GM19452 (cell line): ENCODE data around the gene ANKFN1.
"Not testable (repeated sequence)": the region's sequence is repeated elsewhere in the genome, so short reads cannot be mapped to it uniquely, and the experiment has no call there.

Source experiments
- ATAC-seq: cut with Tn5 transposase; IDR thresholded peaks from one replicate; pipeline ENCODE4 v1.9.1; 2021; ENCODE audit not compliant: unreplicated experiment

Gene ANKFN1

GRCh38 chr17:56319531-56319930, 166.3 kb downstream of the ANKFN1 start:
- ATAC-seq: peak; percentile 51

GRCh38 chr17:56320443-56320842, 167.2 kb downstream of the ANKFN1 start:
- ATAC-seq: no peak

GRCh38 chr17:56322991-56323390, 169.7 kb downstream of the ANKFN1 start:
- ATAC-seq: no peak

- ATAC-seq: no peak
Measured at GRCh38 chr17:56324676-56325075, 171.4 kb downstream of the ANKFN1 start.

GRCh38 chr17:56325313-56326000, 172.2 kb downstream of the ANKFN1 start:
- no peak for ATAC-seq

GRCh38 chr17:56326001-56326359, 172.7 kb downstream of the ANKFN1 start:
- no peak for ATAC-seq

GRCh38 chr17:56347639-56348038, 194.4 kb downstream of the ANKFN1 start:
- ATAC-seq: no peak

- ATAC-seq: no peak
Measured at GRCh38 chr17:56350592-56350991, 197.3 kb downstream of the ANKFN1 start.

- ATAC-seq: no peak
Measured at GRCh38 chr17:56351675-56352074, 198.4 kb downstream of the ANKFN1 start.

- ATAC-seq: no peak
Measured at GRCh38 chr17:56358651-56359050, 205.4 kb downstream of the ANKFN1 start.

- no peak for ATAC-seq
Measured at GRCh38 chr17:56359518-56359917, 206.2 kb downstream of the ANKFN1 start.

GRCh38 chr17:56367366-56367765, 214.1 kb downstream of the ANKFN1 start:
- no peak for ATAC-seq

GRCh38 chr17:56373981-56374833, 220.9 kb downstream of the ANKFN1 start:
- no peak for ATAC-seq

GRCh38 chr17:56389356-56389755, 236.1 kb downstream of the ANKFN1 start:
- ATAC-seq: no peak

GRCh38 chr17:56392321-56392720, 239.0 kb downstream of the ANKFN1 start:
- no peak for ATAC-seq

- no peak for ATAC-seq
Measured at GRCh38 chr17:56393156-56393555, 239.9 kb downstream of the ANKFN1 start.

- no peak for ATAC-seq
Measured at GRCh38 chr17:56395787-56396186, 242.5 kb downstream of the ANKFN1 start.

- ATAC-seq: no peak
Measured at GRCh38 chr17:56407086-56407485, 253.8 kb downstream of the ANKFN1 start.

- ATAC-seq: not testable (repeated sequence)
Measured at GRCh38 chr17:56412356-56412755, 259.1 kb downstream of the ANKFN1 start.

- ATAC-seq: no peak
Measured at GRCh38 chr17:56416682-56417351, 263.5 kb downstream of the ANKFN1 start.

GRCh38 chr17:56424005-56424404, 270.7 kb downstream of the ANKFN1 start:
- no peak for ATAC-seq

- ATAC-seq: no peak
Measured at GRCh38 chr17:56424543-56425044, 271.3 kb downstream of the ANKFN1 start.
